ENCODE measurements around the gene ACTA1.

DNA sequence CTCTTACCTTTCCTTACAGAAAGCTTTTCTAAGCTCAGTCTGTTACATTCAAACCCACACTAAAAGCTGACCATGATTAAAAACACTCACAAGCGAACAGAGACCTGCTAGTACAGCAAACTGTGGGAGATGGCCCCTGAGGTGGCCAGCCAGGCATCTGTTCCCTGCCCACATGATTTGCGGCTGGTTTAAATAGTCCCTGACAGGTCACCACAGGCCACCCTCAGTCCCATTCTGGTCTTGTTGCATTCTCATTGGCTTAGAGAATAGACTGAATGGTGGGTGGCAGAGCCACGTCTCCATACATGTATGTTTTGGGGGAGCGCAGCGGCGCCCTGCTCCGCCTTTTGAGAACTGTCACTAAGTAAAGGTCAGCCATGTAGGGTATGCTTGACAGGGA is 2.3 kb upstream of the ACTA1 start:
- TF ChIP-seq, protein P1, sequence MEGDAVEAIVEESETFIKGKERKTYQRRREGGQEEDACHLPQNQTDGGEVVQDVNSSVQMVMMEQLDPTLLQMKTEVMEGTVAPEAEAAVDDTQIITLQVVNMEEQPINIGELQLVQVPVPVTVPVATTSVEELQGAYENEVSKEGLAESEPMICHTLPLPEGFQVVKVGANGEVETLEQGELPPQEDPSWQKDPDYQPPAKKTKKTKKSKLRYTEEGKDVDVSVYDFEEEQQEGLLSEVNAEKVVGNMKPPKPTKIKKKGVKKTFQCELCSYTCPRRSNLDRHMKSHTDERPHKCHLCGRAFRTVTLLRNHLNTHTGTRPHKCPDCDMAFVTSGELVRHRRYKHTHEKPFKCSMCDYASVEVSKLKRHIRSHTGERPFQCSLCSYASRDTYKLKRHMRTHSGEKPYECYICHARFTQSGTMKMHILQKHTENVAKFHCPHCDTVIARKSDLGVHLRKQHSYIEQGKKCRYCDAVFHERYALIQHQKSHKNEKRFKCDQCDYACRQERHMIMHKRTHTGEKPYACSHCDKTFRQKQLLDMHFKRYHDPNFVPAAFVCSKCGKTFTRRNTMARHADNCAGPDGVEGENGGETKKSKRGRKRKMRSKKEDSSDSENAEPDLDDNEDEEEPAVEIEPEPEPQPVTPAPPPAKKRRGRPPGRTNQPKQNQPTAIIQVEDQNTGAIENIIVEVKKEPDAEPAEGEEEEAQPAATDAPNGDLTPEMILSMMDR (IDR thresholded peaks at IDR 0.05), result no peak
- no peak for TF ChIP-seq POLR2A (IDR thresholded peaks at IDR 0.05)
